HG03575 (cell line): ENCODE measurements around the gene OR4K17.
"Not testable (repeated sequence)": the region's sequence is repeated elsewhere in the genome, so short reads cannot be mapped to it uniquely, and the experiment has no call there.

Source experiments
- ATAC-seq: cut with Tn5 transposase; IDR thresholded peaks from one replicate; pipeline ENCODE4 v1.9.1; 2021; ENCODE audit not compliant: unreplicated experiment, insufficient number of reproducible peaks, low FRiP score; ENCODE audit errors: extremely low read depth

OR4K17 gene

GRCh38 chr14:20110438-20110837 lies at the start of gene OR4K17:
TSS of gene OR4K17 (plus strand) at chr14:20110739. CDS start at chr14:20117500, 6,761 bp downstream.
- ATAC-seq: no peak

- no peak for ATAC-seq
Measured at GRCh38 chr14:20092050-20092449, 18.5 kb upstream of the OR4K17 start.

- no peak for ATAC-seq
Measured at GRCh38 chr14:20093442-20093841, 17.1 kb upstream of the OR4K17 start.

GRCh38 chr14:20098926-20099770 lies 11.4 kb upstream of the OR4K17 start:
- ATAC-seq: not testable (repeated sequence)

- ATAC-seq: no peak
Measured at GRCh38 chr14:20112321-20112720, 1.8 kb downstream of the OR4K17 start.

- ATAC-seq: no peak
Measured at GRCh38 chr14:20116748-20117147, 6.2 kb downstream of the OR4K17 start.

GRCh38 chr14:20118795-20119194 lies 8.3 kb downstream of the OR4K17 start:
- ATAC-seq: no peak

GRCh38 chr14:20138520-20138919 lies 28.0 kb downstream of the OR4K17 start, which contains the start of gene OR4N5:
TSS of gene OR4N5 (plus strand) at chr14:20138820. CDS start at chr14:20143736, 4,916 bp downstream.
- no peak for ATAC-seq

- ATAC-seq: no peak
Measured at GRCh38 chr14:20143911-20144310, 33.4 kb downstream of the OR4K17 start.

- no peak for ATAC-seq
Measured at GRCh38 chr14:20144820-20145219, 34.3 kb downstream of the OR4K17 start.

GRCh38 chr14:20164462-20164861 lies 53.9 kb downstream of the OR4K17 start:
- ATAC-seq: no peak

- ATAC-seq: no peak
Measured at GRCh38 chr14:20167091-20167490, 56.6 kb downstream of the OR4K17 start.

GRCh38 chr14:20169852-20170251 lies 59.3 kb downstream of the OR4K17 start:
- ATAC-seq: not testable (repeated sequence)
